GM23338 (cell line): Measurements from ENCODE around the gene GPR158. TPM values are rescaled to one million over a fixed set of nuclear protein-coding genes. Genes with fewer than 3 reads are reported as not detected.

Source experiments
- ATAC-seq: fragments of 200-7000 bp; cut with Tn5 transposase; 3 replicates; pipeline ENCODE4 v1.9.1; 2020
- DNase-seq: peaks from one replicate; pipeline ENCODE4 v3.0.0-alpha.2; 2015; ENCODE audit warnings: low spot score
- H2AFZ ChIP-seq: fragments of 200-600 bp; sonication (generic); 2 replicates; pipeline ENCODE4 v1.8.0; 2016; ENCODE audit warnings: antibody characterized with exemption, mild to moderate bottlenecking, moderate library complexity
- H3F3A ChIP-seq: fragments of 200-600 bp; sonication (generic); replicated peaks from 2 replicates; pipeline ENCODE4 v1.8.0; 2017; ENCODE audit warnings: antibody characterized with exemption, mixed run types, low read depth
- H3K27ac ChIP-seq: fragments of 200-600 bp; sonication (generic); 2 replicates; pipeline ENCODE4 v1.6.1; 2016; ENCODE audit warnings: low read depth
- H3K27me3 ChIP-seq: fragments of 200-600 bp; sonication (generic); 2 replicates; pipeline ENCODE4 v1.8.0; 2016; ENCODE audit warnings: mild to moderate bottlenecking, mixed run types, moderate library complexity; ENCODE audit not compliant: insufficient read depth
- H3K36me3 ChIP-seq: fragments of 200-600 bp; sonication (generic); 2 replicates; pipeline ENCODE4 v1.8.0; 2016; ENCODE audit warnings: mild to moderate bottlenecking; ENCODE audit not compliant: insufficient read depth
- H3K4me1 ChIP-seq: fragments of 200-600 bp; sonication (generic); 2 replicates; pipeline ENCODE4 v1.8.0; 2016; ENCODE audit warnings: mild to moderate bottlenecking, moderate library complexity; ENCODE audit not compliant: insufficient read depth
- H3K4me2 ChIP-seq: fragments of 200-600 bp; sonication (generic); 2 replicates; pipeline ENCODE4 v1.7.1; 2017; ENCODE audit warnings: mixed run types
- H3K4me3 ChIP-seq: fragments of 200-600 bp; sonication (generic); 2 replicates; pipeline ENCODE4 v1.6.1; 2016; ENCODE audit warnings: mixed run types
- H3K79me2 ChIP-seq: fragments of 200-600 bp; sonication (generic); replicated peaks from 2 replicates; pipeline ENCODE4 v1.8.0; 2017; ENCODE audit warnings: mild to moderate bottlenecking; ENCODE audit not compliant: insufficient read depth
- H3K9me2 ChIP-seq: fragments of 200-600 bp; sonication (generic); 2 replicates; pipeline ENCODE4 v1.8.0; 2017; ENCODE audit not compliant: insufficient read depth
- H4K20me1 ChIP-seq: fragments of 200-600 bp; sonication (generic); replicated peaks from 2 replicates; pipeline ENCODE4 v1.8.0; 2017; ENCODE audit warnings: mild to moderate bottlenecking; ENCODE audit not compliant: insufficient read depth
- H3K27ac Mint-ChIP-seq: 2 replicates; pipeline ENCODE4 v1.8.0; 2020; ENCODE audit warnings: inconsistent platforms, mild to moderate bottlenecking, moderate library complexity, mixed read lengths
- H3K27me3 Mint-ChIP-seq: 3 replicates; pipeline ENCODE4 v1.8.0; 2022; ENCODE audit warnings: low read depth, mild to moderate bottlenecking, moderate library complexity, mixed read lengths, inconsistent platforms; ENCODE audit not compliant: insufficient read depth, poor library complexity
- H3K36me3 Mint-ChIP-seq: 3 replicates; pipeline ENCODE4 v1.8.0; 2021; ENCODE audit warnings: low read depth, mild to moderate bottlenecking, inconsistent platforms, moderate library complexity, mixed read lengths
- H3K4me1 Mint-ChIP-seq: 3 replicates; pipeline ENCODE4 v1.8.0; 2020; ENCODE audit warnings: mild to moderate bottlenecking, inconsistent platforms, mixed read lengths
- H3K4me3 Mint-ChIP-seq: 3 replicates; pipeline ENCODE4 v1.8.0; 2021; ENCODE audit warnings: moderate library complexity, mild to moderate bottlenecking, inconsistent platforms, mixed read lengths
- H3K9me3 Mint-ChIP-seq: 3 replicates; pipeline ENCODE4 v1.8.0; 2020; ENCODE audit warnings: moderate library complexity, mild to moderate bottlenecking, inconsistent platforms, mixed read lengths
- CREB1 ChIP-seq: fragments of 250-450 bp; sonication (Bioruptor Pico); IDR thresholded peaks from 2 replicates; pipeline ENCODE4 v1.5.0; 2020; ENCODE audit warnings: low read depth, mild to moderate bottlenecking, moderate library complexity
- CTCF ChIP-seq, 2 experiments: fragments of 200-600 bp in 1 of 2; sonication (generic) in 1 of 2; conservative IDR thresholded peaks; 2 replicates each; pipeline versions ENCODE4 v1.5.1 to v1.6.1; 2016 to 2017; ENCODE audit warnings: antibody characterized with exemption in 2 of 2, low read depth in 2 of 2, mild to moderate bottlenecking in 2 of 2, moderate library complexity in 1 of 2
- ETS1 ChIP-seq: IDR thresholded peaks from 2 replicates; pipeline ENCODE4 v1.6.1; 2016; ENCODE audit warnings: antibody characterized with exemption
- EZH2 ChIP-seq: fragments of 200-600 bp; sonication (generic); IDR thresholded peaks from one replicate; pipeline ENCODE4 v1.8.0; 2017; ENCODE audit warnings: antibody characterized with exemption, mild to moderate bottlenecking, low read depth; ENCODE audit not compliant: unreplicated experiment
- EZH2phosphoT487 ChIP-seq: fragments of 200-600 bp; sonication (generic); IDR thresholded peaks from one replicate; pipeline ENCODE4 v1.8.1; 2018; ENCODE audit warnings: antibody characterized with exemption; ENCODE audit not compliant: unreplicated experiment
- POLR2AphosphoS5 ChIP-seq: IDR thresholded peaks from 2 replicates; pipeline ENCODE4 v1.6.1; 2016; ENCODE audit warnings: antibody characterized with exemption, low read depth
- STAT1 ChIP-seq: IDR thresholded peaks from one replicate; pipeline ENCODE4 v1.6.1; 2016; ENCODE audit warnings: antibody characterized with exemption; ENCODE audit not compliant: unreplicated experiment
- ZNF462 ChIP-seq: fragments of 250-450 bp; sonication (Bioruptor Pico); IDR thresholded peaks from 2 replicates; pipeline ENCODE4 v1.5.0; 2020; ENCODE audit warnings: mild to moderate bottlenecking, moderate library complexity
- polyA plus RNA-seq: library from polyadenylated mRNA; unstranded; fragments of >200 nt; fragmentation: Nextera tagmentation; extraction: Ambion mirVana; gene quantifications from 2 replicates; pipeline ENCODE4 v1.2.1, GENCODE V29; 2016
- total RNA-seq: library from RNA; depleted of rRNA; stranded (reverse); fragments of >200 nt; shearing (Covaris generic); gene quantifications from 2 replicates; pipeline ENCODE4 v1.2.3, GENCODE V29; 2014

GPR158 gene
- total and polyA plus RNA-seq, 2 experiments from 2014 or later = 0.13 to 1.5 TPM

- no peak for TF ChIP-seq CREB1 (CRISPR knock-in tag)
- no peak for TF ChIP-seq ETS1
- TF ChIP-seq ZNF462 (CRISPR knock-in tag) = no peak
Observed at GRCh38 chr10:25349520-25349919, 174.7 kb downstream of the GPR158 start (continued).

- no peak overlapping the region for H3K4me3 ChIP-seq
- no peaks in the 10 kb centered on the region for H3K4me1 ChIP-seq
- Mint-ChIP-seq H3K27ac (no peak overlapping the region), H3K9me3 (peaks cover 50% of the 10 kb centered on the region), H3K36me3 (peaks cover 36% of the 10 kb centered on the region), H3K4me1 (no peaks in the 10 kb centered on the region), H3K4me3 (no peak overlapping the region), H3K27me3 (no peaks in the 10 kb centered on the region)
- no peaks in the 10 kb centered on the region for H3F3A ChIP-seq
- H3K36me3 ChIP-seq = peaks cover 10% of the 10 kb centered on the region
- no peaks in the 10 kb centered on the region for H4K20me1 ChIP-seq
- H3K9me2 ChIP-seq = no peaks in the 10 kb centered on the region
- no peak for DNase-seq
- no peaks in the 10 kb centered on the region for H3K79me2 ChIP-seq
- no peak overlapping the region for H3K4me2 ChIP-seq
- no peak for ATAC-seq
- H3K27me3 ChIP-seq = no peaks in the 10 kb centered on the region
- TF ChIP-seq EZH2phosphoT487 = no peak
- TF ChIP-seq POLR2AphosphoS5 = no peak
- no peak for TF ChIP-seq CTCF (conservative IDR thresholded peaks at IDR 0.05; ENCODE audit: low read depth in 2 of 2)
- no peak for TF ChIP-seq EZH2
- TF ChIP-seq STAT1 = no peak
- no peak overlapping the region for H3K27ac ChIP-seq
- H2AFZ ChIP-seq = no peak overlapping the region
Observed at GRCh38 chr10:25356609-25357008, 181.8 kb downstream of the GPR158 start.
